Osteocyte (in vitro differentiated cells): ENCODE measurements around the gene CRIP1. TPM values are rescaled to one million over a fixed set of nuclear protein-coding genes. Genes with fewer than 3 reads are reported as not detected.

ENCODE experiments used
- DNase-seq: peaks from one replicate; pipeline ENCODE4 v3.0.0; 2021; ENCODE audit warnings: mixed read lengths; ENCODE audit not compliant: unreplicated experiment; ENCODE audit errors: extremely low spot score
- H3K27ac Mint-ChIP-seq: one replicate; pipeline ENCODE4 v1.8.0; 2021; ENCODE audit warnings: mild to moderate bottlenecking, mixed read lengths; ENCODE audit not compliant: unreplicated experiment
- H3K27me3 Mint-ChIP-seq: one replicate; pipeline ENCODE4 v1.8.0; 2021; ENCODE audit warnings: mixed read lengths; ENCODE audit not compliant: unreplicated experiment
- H3K36me3 Mint-ChIP-seq: one replicate; pipeline ENCODE4 v1.8.0; 2021; ENCODE audit warnings: mixed read lengths; ENCODE audit not compliant: unreplicated experiment
- H3K4me1 Mint-ChIP-seq: one replicate; pipeline ENCODE4 v1.8.0; 2021; ENCODE audit warnings: mixed read lengths; ENCODE audit not compliant: unreplicated experiment
- H3K4me3 Mint-ChIP-seq: one replicate; pipeline ENCODE4 v1.8.0; 2021; ENCODE audit warnings: mild to moderate bottlenecking, moderate library complexity, mixed read lengths; ENCODE audit not compliant: unreplicated experiment
- H3K9me3 Mint-ChIP-seq: one replicate; pipeline ENCODE4 v1.8.0; 2021; ENCODE audit warnings: mixed read lengths; ENCODE audit not compliant: unreplicated experiment
- total RNA-seq: library from RNA; stranded (reverse); gene quantifications from 2 replicates; pipeline ENCODE4 v1.2.1, GENCODE V29; 2021
- TF ChIP-seq, protein P1 (sequence below): fragments of 200-600 bp; sonication (generic); IDR thresholded peaks from 2 replicates; pipeline ENCODE4 v1.5.0; 2021; ENCODE audit warnings: antibody characterized with exemption, mild to moderate bottlenecking, moderate library complexity

The CRIP1 gene
- total RNA-seq, 1 donor from 2014 or later, result 31.0 TPM

DNA sequence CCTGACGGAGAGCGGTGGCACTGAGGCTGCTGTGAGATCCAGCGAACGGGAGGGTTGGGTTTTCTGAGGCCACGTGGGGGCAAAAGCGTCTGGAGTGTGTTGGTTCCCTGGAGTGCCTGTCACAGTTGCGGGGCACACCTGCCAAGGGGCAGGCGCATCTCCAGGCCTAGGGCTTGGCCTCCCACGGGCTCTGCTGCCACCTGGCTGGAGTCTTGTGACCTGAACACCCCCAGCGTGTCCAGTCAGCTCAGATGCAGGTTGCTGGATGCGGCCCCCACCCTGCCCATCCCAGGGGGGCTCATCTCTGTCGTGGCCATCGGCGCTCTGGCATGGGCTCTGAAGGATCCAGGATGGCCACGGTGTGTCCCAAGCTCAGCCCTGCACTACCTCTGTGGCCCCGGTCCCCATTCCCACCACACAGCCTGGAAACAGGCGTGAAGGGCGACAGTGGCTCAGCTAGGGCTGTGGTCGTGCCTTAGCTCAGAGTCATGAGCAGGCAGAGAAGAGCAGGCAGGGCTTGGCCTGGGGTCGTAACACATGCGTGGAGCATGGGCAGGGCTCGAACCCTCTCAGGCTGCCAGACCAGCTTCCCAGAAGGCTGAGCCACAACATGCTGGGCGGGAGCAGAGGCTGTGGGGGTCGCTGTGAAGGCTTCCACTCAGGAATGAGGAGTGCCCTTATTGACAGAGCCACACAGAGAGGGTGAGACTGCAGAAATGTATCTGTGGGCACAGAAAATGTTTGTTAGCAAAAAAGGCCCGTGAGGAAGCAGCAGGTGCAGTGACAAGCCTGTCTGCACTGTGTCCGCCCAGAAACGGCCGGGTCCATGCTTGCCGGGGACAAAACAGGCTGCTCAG lies 35.6 kb upstream of the CRIP1 start:
- Mint-ChIP-seq H3K4me1 (no peaks in the 10 kb centered on the region), H3K27me3 (no peaks in the 10 kb centered on the region), H3K27ac (no peak overlapping the region), H3K9me3 (no peaks in the 10 kb centered on the region), H3K36me3 (peaks cover 16% of the 10 kb centered on the region), H3K4me3 (no peak overlapping the region)
- TF ChIP-seq, protein P1, sequence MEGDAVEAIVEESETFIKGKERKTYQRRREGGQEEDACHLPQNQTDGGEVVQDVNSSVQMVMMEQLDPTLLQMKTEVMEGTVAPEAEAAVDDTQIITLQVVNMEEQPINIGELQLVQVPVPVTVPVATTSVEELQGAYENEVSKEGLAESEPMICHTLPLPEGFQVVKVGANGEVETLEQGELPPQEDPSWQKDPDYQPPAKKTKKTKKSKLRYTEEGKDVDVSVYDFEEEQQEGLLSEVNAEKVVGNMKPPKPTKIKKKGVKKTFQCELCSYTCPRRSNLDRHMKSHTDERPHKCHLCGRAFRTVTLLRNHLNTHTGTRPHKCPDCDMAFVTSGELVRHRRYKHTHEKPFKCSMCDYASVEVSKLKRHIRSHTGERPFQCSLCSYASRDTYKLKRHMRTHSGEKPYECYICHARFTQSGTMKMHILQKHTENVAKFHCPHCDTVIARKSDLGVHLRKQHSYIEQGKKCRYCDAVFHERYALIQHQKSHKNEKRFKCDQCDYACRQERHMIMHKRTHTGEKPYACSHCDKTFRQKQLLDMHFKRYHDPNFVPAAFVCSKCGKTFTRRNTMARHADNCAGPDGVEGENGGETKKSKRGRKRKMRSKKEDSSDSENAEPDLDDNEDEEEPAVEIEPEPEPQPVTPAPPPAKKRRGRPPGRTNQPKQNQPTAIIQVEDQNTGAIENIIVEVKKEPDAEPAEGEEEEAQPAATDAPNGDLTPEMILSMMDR, result no peak
- no peak for DNase-seq

DNA sequence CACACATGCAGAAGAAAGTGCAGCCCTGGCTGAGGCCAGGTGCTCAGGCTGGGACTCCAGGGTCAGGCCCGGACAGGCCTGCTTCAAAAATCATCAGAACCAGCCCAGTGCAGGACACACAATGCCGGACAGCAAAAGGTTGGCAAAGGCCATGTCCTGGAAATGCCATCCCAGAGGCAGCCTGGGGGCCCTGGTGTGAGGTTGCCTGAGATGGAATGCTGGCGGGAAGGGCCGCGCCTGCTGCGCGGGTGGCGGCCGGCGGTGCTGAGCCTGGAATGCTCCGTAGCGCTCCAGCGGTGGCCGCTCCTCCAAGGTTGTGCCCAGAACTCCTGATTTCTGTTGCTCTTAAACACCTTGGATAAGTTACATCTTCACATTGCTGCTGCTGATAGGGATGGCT lies 33.7 kb upstream of the CRIP1 start:
- TF ChIP-seq, protein P1, result no peak
- H3K9me3 Mint-ChIP-seq, result no peaks in the 10 kb centered on the region
- no peaks in the 10 kb centered on the region for H3K27me3 Mint-ChIP-seq
- no peak for DNase-seq
- no peaks in the 10 kb centered on the region for H3K4me1 Mint-ChIP-seq
- no peak overlapping the region for H3K4me3 Mint-ChIP-seq
- H3K36me3 Mint-ChIP-seq, result peaks cover 16% of the 10 kb centered on the region
- H3K27ac Mint-ChIP-seq, result no peak overlapping the region

DNA sequence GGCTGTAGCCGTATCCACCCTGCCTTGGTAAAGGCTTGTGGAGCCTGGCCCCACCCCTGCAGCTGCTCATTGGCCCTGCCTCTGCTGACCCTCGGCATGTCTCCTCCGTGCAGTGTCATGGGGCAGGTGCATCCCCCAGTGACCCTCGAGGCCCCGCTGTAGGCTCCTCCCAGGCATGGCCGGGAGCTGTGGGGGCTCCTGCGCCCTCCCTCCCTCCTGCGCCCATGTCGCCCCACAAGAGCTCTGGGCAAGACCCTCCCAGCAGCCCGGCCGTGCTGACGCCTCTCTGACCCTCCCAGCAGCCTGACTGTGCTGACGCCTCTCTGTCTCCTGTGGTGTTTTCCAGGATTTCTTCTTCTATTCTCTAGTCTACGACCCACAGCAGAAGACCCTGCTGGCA lies 32.8 kb upstream of the CRIP1 start:
- H3K36me3 Mint-ChIP-seq, result peaks cover 16% of the 10 kb centered on the region
- TF ChIP-seq, protein P1, result no peak
- no peak overlapping the region for H3K4me3 Mint-ChIP-seq

DNA sequence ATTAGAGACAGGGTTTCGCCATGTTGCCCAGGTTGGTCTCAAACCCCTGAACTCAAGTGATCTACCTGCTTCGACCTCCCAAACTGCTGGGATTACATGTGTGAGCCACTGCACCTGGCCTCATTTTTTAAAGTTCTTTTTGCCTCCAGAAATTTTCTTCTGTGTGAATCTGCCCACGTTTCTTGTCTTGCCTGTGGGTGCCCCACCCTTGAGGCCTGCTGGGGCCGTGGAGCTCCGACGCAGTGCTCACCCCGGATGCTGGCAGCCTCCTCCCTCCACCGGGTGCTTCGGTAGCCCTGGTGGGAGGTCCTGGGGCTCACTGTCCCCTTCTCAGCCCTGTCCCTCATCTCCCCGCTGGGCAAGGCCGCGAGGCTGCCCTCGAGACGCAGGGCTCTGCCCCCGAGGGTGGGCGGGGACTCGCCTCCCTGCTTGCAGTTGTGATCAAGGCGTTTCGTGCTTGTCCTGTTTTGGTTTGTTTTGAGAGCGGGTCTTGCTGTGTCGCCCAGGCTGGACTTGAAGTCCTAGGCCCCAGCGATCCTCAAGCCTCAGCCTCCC lies 31.5 kb upstream of the CRIP1 start:
- DNase-seq, result no peak
- no peaks in the 10 kb centered on the region for H3K9me3 Mint-ChIP-seq
- TF ChIP-seq, protein P1, result no peak
- H3K4me3 Mint-ChIP-seq, result no peak overlapping the region
- no peak overlapping the region for H3K27ac Mint-ChIP-seq
- H3K27me3 Mint-ChIP-seq, result no peaks in the 10 kb centered on the region
- H3K36me3 Mint-ChIP-seq, result peaks cover 16% of the 10 kb centered on the region
- H3K4me1 Mint-ChIP-seq, result no peaks in the 10 kb centered on the region

More for the DNA sequence above, 32.8 kb upstream of the CRIP1 start:
- Mint-ChIP-seq H3K4me1 (no peaks in the 10 kb centered on the region), H3K27me3 (no peaks in the 10 kb centered on the region), H3K27ac (no peak overlapping the region), H3K9me3 (no peaks in the 10 kb centered on the region)
- no peak for DNase-seq
